ENCODE results near the gene STMN3. TPM values are rescaled to one million over a fixed set of nuclear protein-coding genes. Genes with fewer than 3 reads are reported as not detected.

The STMN3 gene
- 82.6 TPM for polyA plus RNA-seq (2013)

GRCh38 chr20:63653041-63653973, at the start of gene STMN3:
STMN3 (minus strand) TSS chr20:63653424; CDS start chr20:63653345, 79 bp downstream.
- CTCF ChIA-PET: interaction anchor here (1.0 to 3.1 kb wide), 2 partner anchors 11 to 80 kb away, joined by 3 to 17 read pairs; no protein-coding TSS in a partner anchor
- Histone ChIP-seq H3K27ac (ENCODE audit: insufficient read depth in 1 of 2, low read depth in 1 of 2, low read length in 2 of 2, poor library complexity in 1 of 2, severe bottlenecking in 2 of 2) (peak within 1 kb of the TSS in 1 of 2 experiments; percentile 49), H3K4me3 (ENCODE audit: control insufficient read depth in 1 of 7, extremely low read depth in 1 of 7, insufficient read depth in 4 of 7, low read depth in 2 of 7, low read length in 6 of 7) (peak within 1 kb of the TSS; percentile 61 to 86 (median 79)), H3K9me3 (ENCODE audit: control extremely low read depth in 1 of 5, control insufficient read depth in 4 of 5, insufficient read depth in 2 of 5, low read depth in 1 of 5, low read length in 4 of 5) (no peaks in the 10 kb centered on the region), H3K4me1 (ENCODE audit: control extremely low read depth in 1 of 4, control insufficient read depth in 4 of 4, insufficient read depth in 4 of 4, low read length in 3 of 4) (peaks cover 0 to 46% (median 44%) of the 10 kb centered on the region in 4 experiments), H3K27me3 (replicated peaks in 2 of 5; ENCODE audit: control insufficient read depth in 4 of 5, insufficient read depth in 5 of 5, low read length in 4 of 5) (no peaks in the 10 kb centered on the region), H3K36me3 (ENCODE audit: control insufficient read depth in 4 of 4, insufficient read depth in 4 of 4, low read length in 3 of 4) (peaks cover 0 to 6% (median 0%) of the 10 kb centered on the region in 4 experiments)
- DNase-seq: peak; percentile 92 to 96 (median 94)
- POLR2A ChIA-PET: interaction anchor here (0.5 to 1.1 kb wide), 2 partner anchors 11 to 55 kb away, joined by 3 to 7 read pairs; partner anchors contain the start of genes ARFRP1 and ZGPAT
- under 1% methylated on average over 33 of the region's 73 CpGs for WGBS (ENCODE audit: insufficient coverage)

- Histone ChIP-seq H3K9me3 (ENCODE audit: control extremely low read depth in 1 of 5, control insufficient read depth in 4 of 5, insufficient read depth in 2 of 5, low read depth in 1 of 5, low read length in 4 of 5) (no peaks in the 10 kb centered on the region), H3K36me3 (ENCODE audit: control insufficient read depth in 4 of 4, insufficient read depth in 4 of 4, low read length in 3 of 4) (peaks cover 5 to 39% (median 30%) of the 10 kb centered on the region in 4 experiments), H3K4me3 (ENCODE audit: control insufficient read depth in 1 of 7, extremely low read depth in 1 of 7, insufficient read depth in 4 of 7, low read depth in 2 of 7, low read length in 6 of 7) (no peak overlapping the region), H3K4me1 (ENCODE audit: control extremely low read depth in 1 of 4, control insufficient read depth in 4 of 4, insufficient read depth in 4 of 4, low read length in 3 of 4) (peaks cover 6 to 19% (median 17%) of the 10 kb centered on the region in 4 experiments), H3K27me3 (replicated peaks in 2 of 5; ENCODE audit: control insufficient read depth in 4 of 5, insufficient read depth in 5 of 5, low read length in 4 of 5) (no peaks in the 10 kb centered on the region), H3K27ac (ENCODE audit: insufficient read depth in 1 of 2, low read depth in 1 of 2, low read length in 2 of 2, poor library complexity in 1 of 2, severe bottlenecking in 2 of 2) (no peak overlapping the region)
- ChIA-PET POLR2A (no interaction called here), CTCF (interaction anchor here (1.1 to 1.2 kb wide), 2 partner anchors 93 to 162 kb away, joined by 3 to 4 read pairs; no protein-coding TSS in a partner anchor)
- WGBS (ENCODE audit: insufficient coverage): 97% methylated on average over 14 of the region's 16 CpGs
- no peak for DNase-seq
These were observed 48.9 kb upstream of the STMN3 start for GRCh38 chr20:63702036-63702665.

- over 99% methylated on average over 10 of the region's 14 CpGs for WGBS (ENCODE audit: insufficient coverage)
- no peak overlapping the region for H3K4me3 ChIP-seq (ENCODE audit: control insufficient read depth in 1 of 7, extremely low read depth in 1 of 7, insufficient read depth in 4 of 7, low read depth in 2 of 7, low read length in 6 of 7)
- H3K27ac ChIP-seq (ENCODE audit: insufficient read depth in 1 of 2, low read depth in 1 of 2, low read length in 2 of 2, poor library complexity in 1 of 2, severe bottlenecking in 2 of 2): no peak overlapping the region
- no peaks in the 10 kb centered on the region for H3K27me3 ChIP-seq (replicated peaks in 2 of 5; ENCODE audit: control insufficient read depth in 4 of 5, insufficient read depth in 5 of 5, low read length in 4 of 5)
- DNase-seq: no peak
- H3K36me3 ChIP-seq (ENCODE audit: control insufficient read depth in 4 of 4, insufficient read depth in 4 of 4, low read length in 3 of 4): peaks cover 5 to 37% (median 30%) of the 10 kb centered on the region in 4 experiments
- ChIA-PET CTCF (interaction anchor here (1.2 kb wide), 1 partner anchor 94 kb away, joined by 3 read pairs; no protein-coding TSS in a partner anchor), POLR2A (interaction anchor here (0.6 kb wide), 1 partner anchor 11 kb away, joined by 3 read pairs; no protein-coding TSS in a partner anchor)
- peaks cover 4 to 19% (median 17%) of the 10 kb centered on the region in 4 experiments for H3K4me1 ChIP-seq (ENCODE audit: control extremely low read depth in 1 of 4, control insufficient read depth in 4 of 4, insufficient read depth in 4 of 4, low read length in 3 of 4)
- no peaks in the 10 kb centered on the region for H3K9me3 ChIP-seq (ENCODE audit: control extremely low read depth in 1 of 5, control insufficient read depth in 4 of 5, insufficient read depth in 2 of 5, low read depth in 1 of 5, low read length in 4 of 5)
These were observed 48.3 kb upstream of the STMN3 start for GRCh38 chr20:63701329-63702035.

DNA sequence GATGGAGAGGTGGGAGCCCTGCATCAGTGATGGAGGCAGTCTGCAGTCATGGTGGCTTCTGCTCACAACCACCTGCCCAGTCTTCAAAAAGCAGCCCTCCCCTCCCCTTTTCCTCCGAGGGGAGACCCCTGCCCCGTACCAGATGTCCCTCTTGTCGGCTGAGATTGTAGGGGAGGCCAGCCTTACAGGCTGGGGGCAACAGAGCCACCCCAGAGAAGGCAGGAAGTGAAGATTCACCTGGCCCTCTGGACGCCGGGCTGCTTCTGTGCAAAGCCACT, 47.8 kb upstream of the STMN3 start:
- Histone ChIP-seq H3K9me3 (ENCODE audit: control extremely low read depth in 1 of 5, control insufficient read depth in 4 of 5, insufficient read depth in 2 of 5, low read depth in 1 of 5, low read length in 4 of 5) (no peaks in the 10 kb centered on the region), H3K27ac (ENCODE audit: insufficient read depth in 1 of 2, low read depth in 1 of 2, low read length in 2 of 2, poor library complexity in 1 of 2, severe bottlenecking in 2 of 2) (no peak overlapping the region), H3K4me1 (ENCODE audit: control extremely low read depth in 1 of 4, control insufficient read depth in 4 of 4, insufficient read depth in 4 of 4, low read length in 3 of 4) (peaks cover 0 to 18% (median 17%) of the 10 kb centered on the region in 4 experiments)

GRCh38 chr20:63700199-63701050, 47.2 kb upstream of the STMN3 start:
- H3K27me3 ChIP-seq (replicated peaks in 2 of 5; ENCODE audit: control insufficient read depth in 4 of 5, insufficient read depth in 5 of 5, low read length in 4 of 5): no peaks in the 10 kb centered on the region
- peaks cover 0 to 21% (median 19%) of the 10 kb centered on the region in 4 experiments for H3K4me1 ChIP-seq (ENCODE audit: control extremely low read depth in 1 of 4, control insufficient read depth in 4 of 4, insufficient read depth in 4 of 4, low read length in 3 of 4)
- H3K27ac ChIP-seq (ENCODE audit: insufficient read depth in 1 of 2, low read depth in 1 of 2, low read length in 2 of 2, poor library complexity in 1 of 2, severe bottlenecking in 2 of 2): no peak overlapping the region
- WGBS (ENCODE audit: insufficient coverage): 97% methylated on average over 27 of the region's 43 CpGs
- H3K4me3 ChIP-seq (ENCODE audit: control insufficient read depth in 1 of 7, extremely low read depth in 1 of 7, insufficient read depth in 4 of 7, low read depth in 2 of 7, low read length in 6 of 7): no peak overlapping the region
- POLR2A ChIA-PET: no interaction called here
- no peaks in the 10 kb centered on the region for H3K9me3 ChIP-seq (ENCODE audit: control extremely low read depth in 1 of 5, control insufficient read depth in 4 of 5, insufficient read depth in 2 of 5, low read depth in 1 of 5, low read length in 4 of 5)
- CTCF ChIA-PET: interaction anchor here (1.2 kb wide), 1 partner anchor 95 kb away, joined by 3 read pairs; no protein-coding TSS in a partner anchor
- no peak for DNase-seq
- H3K36me3 ChIP-seq (ENCODE audit: control insufficient read depth in 4 of 4, insufficient read depth in 4 of 4, low read length in 3 of 4): peaks cover 5 to 29% (median 20%) of the 10 kb centered on the region in 4 experiments

More for the DNA sequence above, 47.8 kb upstream of the STMN3 start:
- 92% methylated on average over 4 of the region's 5 CpGs for WGBS (ENCODE audit: insufficient coverage)
- ChIA-PET CTCF (interaction anchor here (1.2 kb wide), 1 partner anchor 94 kb away, joined by 3 read pairs; no protein-coding TSS in a partner anchor), POLR2A (no interaction called here)
- DNase-seq: no peak
- peaks cover 5 to 32% (median 25%) of the 10 kb centered on the region in 4 experiments for H3K36me3 ChIP-seq (ENCODE audit: control insufficient read depth in 4 of 4, insufficient read depth in 4 of 4, low read length in 3 of 4)
- H3K27me3 ChIP-seq (replicated peaks in 2 of 5; ENCODE audit: control insufficient read depth in 4 of 5, insufficient read depth in 5 of 5, low read length in 4 of 5): no peaks in the 10 kb centered on the region
- no peak overlapping the region for H3K4me3 ChIP-seq (ENCODE audit: control insufficient read depth in 1 of 7, extremely low read depth in 1 of 7, insufficient read depth in 4 of 7, low read depth in 2 of 7, low read length in 6 of 7)

Measured in common myeloid progenitor, CD34-positive (primary cell).